GM12878 (cell line): ENCODE measurements around the gene MT1B. TPM values are rescaled to one million over a fixed set of nuclear protein-coding genes. Genes with fewer than 3 reads are reported as not detected.

Experiments used
- ATAC-seq: fragments of 200-7000 bp; cut with Tn5 transposase; 3 replicates; pipeline ENCODE4 v1.9.1; 2020; ENCODE audit warnings: mild to moderate bottlenecking, moderate library complexity
- BruUV-seq: library from RNA; stranded (reverse); fragments of 400-500 nt; replicated peaks from 2 replicates; lab custom pipeline; 2021; lab: Mats Ljungman, UMichigan
- CTCF ChIA-PET: fragments of 300-600 bp; sonication (Branson Sonifier 250); formaldehyde crosslinking; extraction: SDS; loops from one replicate; lab custom pipeline; 2021; ENCODE audit warnings: inconsistent platforms; lab: Yijun Ruan, JAX
- POLR2A ChIA-PET: fragments of 350-600 bp; formaldehyde crosslinking; extraction: SDS; loops from one replicate; lab custom pipeline; 2021; ENCODE audit warnings: inconsistent platforms; lab: Charles Lee
- RAD21 ChIA-PET: fragments of 300-600 bp; sonication (Branson Sonifier 250); formaldehyde crosslinking; loops from one replicate; lab custom pipeline; 2023; ENCODE audit warnings: antibody characterized with exemption; ENCODE audit not compliant: unreplicated experiment; lab: Charles Lee
- SMC1A ChIA-PET: fragments of 300-600 bp; sonication (Branson Sonifier 250); formaldehyde crosslinking; loops from one replicate; lab custom pipeline; 2023; ENCODE audit not compliant: unreplicated experiment, uncharacterized antibody; lab: Charles Lee
- DNase-seq: peaks from one replicate; pipeline ENCODE4 v3.0.0-alpha.2; 2011; ENCODE audit warnings: low read depth, low spot score
- FAIRE-seq: peaks from 3 replicates; lab custom pipeline; 2011; peaks lifted over from hg19 to GRCh38; lab: Jason Lieb, UNC
- H2AFZ ChIP-seq: 2 replicates; pipeline ENCODE4 v1.6.0; 2011; ENCODE audit warnings: low read depth, low read length, control low read depth; ENCODE audit not compliant: control insufficient read depth
- H3K27ac ChIP-seq: 2 replicates; pipeline ENCODE4 v1.5.1; 2011; ENCODE audit warnings: control low read depth; ENCODE audit not compliant: control insufficient read depth, insufficient read depth
- H3K27me3 ChIP-seq, 2 experiments: replicated peaks in 1 of 2; 2 replicates each; pipeline versions ENCODE4 v1.6.0 to v1.6.1; 2011; ENCODE audit warnings: low read length in 1 of 2; ENCODE audit not compliant: control insufficient read depth in 2 of 2, insufficient read depth in 2 of 2
- H3K36me3 ChIP-seq, 2 experiments: 2 replicates each; pipeline ENCODE4 v1.5.1; 2011; ENCODE audit warnings: low read length in 1 of 2; ENCODE audit not compliant: control insufficient read depth in 2 of 2, insufficient read depth in 2 of 2
- H3K4me1 ChIP-seq: 2 replicates; pipeline ENCODE4 v1.6.1; 2011; ENCODE audit warnings: mild to moderate bottlenecking, low read length, moderate library complexity, mixed read lengths; ENCODE audit not compliant: control insufficient read depth, insufficient read depth
- H3K4me2 ChIP-seq: 2 replicates; pipeline ENCODE4 v1.6.0; 2011; ENCODE audit warnings: control low read depth; ENCODE audit not compliant: control insufficient read depth, insufficient read depth
- H3K4me3 ChIP-seq: fragments of 200-600 bp; sonication (generic); 2 replicates; pipeline ENCODE4 v1.5.1; 2016
- H3K79me2 ChIP-seq: 2 replicates; pipeline ENCODE4 v1.6.0; 2011; ENCODE audit warnings: low read length; ENCODE audit not compliant: control insufficient read depth, insufficient read depth
- H3K9ac ChIP-seq: 2 replicates; pipeline ENCODE4 v1.8.0; 2011; ENCODE audit warnings: low read length, control low read depth, mixed read lengths; ENCODE audit not compliant: control insufficient read depth, insufficient read depth
- H3K9me3 ChIP-seq: replicated peaks from 3 replicates; pipeline ENCODE4 v1.5.1; 2011; ENCODE audit warnings: mild to moderate bottlenecking, low read length; ENCODE audit not compliant: control insufficient read depth, insufficient read depth
- H4K20me1 ChIP-seq: 2 replicates; pipeline ENCODE4 v1.6.0; 2011; ENCODE audit not compliant: control insufficient read depth, insufficient read depth
- CEBPZ ChIP-seq: fragments of 150-350 bp; IDR thresholded peaks from 2 replicates; pipeline ENCODE4 v1.6.1; 2016; ENCODE audit warnings: low read depth, low read length
- FOXM1 ChIP-seq: IDR thresholded peaks from 2 replicates; pipeline ENCODE4 v1.6.1; 2012; ENCODE audit warnings: low read depth, mild to moderate bottlenecking, inconsistent platforms, low read length, moderate library complexity
- JUND ChIP-seq: IDR thresholded peaks from 2 replicates; pipeline ENCODE4 v1.6.1; 2012; ENCODE audit warnings: low read depth, mild to moderate bottlenecking, low read length, improper control_type of control experiment, moderate library complexity
- MEF2A ChIP-seq: IDR thresholded peaks from 2 replicates; pipeline ENCODE4 v1.6.1; 2011; ENCODE audit warnings: low read depth, mild to moderate bottlenecking, low read length, moderate library complexity; ENCODE audit not compliant: insufficient read depth
- NKRF ChIP-seq: fragments of 450-650 bp; conservative IDR thresholded peaks from 2 replicates; pipeline ENCODE4 v1.6.1; 2017; ENCODE audit warnings: mild to moderate bottlenecking, moderate library complexity
- SKIL ChIP-seq: fragments of 450-650 bp; IDR thresholded peaks from 2 replicates; pipeline ENCODE4 v1.6.1; 2017; ENCODE audit warnings: mild to moderate bottlenecking, low read depth, inconsistent platforms; ENCODE audit not compliant: poor library complexity, severe bottlenecking
- SREBF2 ChIP-seq: IDR thresholded peaks from 2 replicates; pipeline ENCODE4 v1.6.1; 2012; ENCODE audit warnings: mild to moderate bottlenecking, low read length
- TARDBP ChIP-seq: IDR thresholded peaks from 2 replicates; pipeline ENCODE4 v1.6.1; 2016; ENCODE audit warnings: borderline replicate concordance
- ZBTB4 ChIP-seq: fragments of 450-650 bp; formaldehyde crosslinking; IDR thresholded peaks from 2 replicates; pipeline ENCODE4 v1.4.0; 2022; ENCODE audit warnings: mild to moderate bottlenecking, moderate library complexity
- ZNF622 ChIP-seq: fragments of 450-650 bp; IDR thresholded peaks from 2 replicates; pipeline ENCODE4 v1.6.1; 2017; ENCODE audit warnings: mild to moderate bottlenecking, inconsistent platforms
- WGBS: methylation state at CpG from one replicate; pipeline ENCODE4 v1.1.6; 2016; ENCODE audit warnings: low lambda C conversion rate; ENCODE audit not compliant: insufficient replicate concordance, insufficient coverage; ENCODE audit errors: missing lambda C conversion rate; 5-methylcytosine and 5-hydroxymethylcytosine counted together
- in situ Hi-C: fragments of 300-500 bp; cut with MboI; formaldehyde crosslinking; loops from 9 replicates; pipeline ENCODE4 v1.14.3; 2018; ENCODE audit warnings: mixed read lengths
- intact Hi-C: fragments of 100-400 bp; cut with micrococcal nuclease; formaldehyde crosslinking; loops from one replicate; pipeline ENCODE4 v1.14.2; 2022; ENCODE audit not compliant: unreplicated experiment
- polyA plus RNA-seq, 11 experiments: library from polyadenylated mRNA; depleted of rRNA in 4 of 11; unstranded in 6 of 11; stranded (reverse) in 5 of 11; fragments of >200 nt; fragmentation: Nextera tagmentation in 4 of 11; fragmentation: Illumina TruSeq in 1 of 11; extraction: Ambion mirVana in 4 of 11; extraction: Trizol in 1 of 11; gene quantifications; 1 replicate in 1 of 11; 2 replicates in 10 of 11; pipeline versions ENCODE4 v1.2.1 to v1.2.3, GENCODE V29; 2011 to 2016; ENCODE audit warnings: inconsistent platforms in 2 of 11, missing spikeins in 2 of 11, low read depth in 1 of 11
- total RNA-seq, 4 experiments: library from RNA; depleted of rRNA in 3 of 4; stranded (reverse); fragments of >200 nt in 3 of 4; fragmentation: Illumina TruSeq in 1 of 4; extraction: Trizol in 1 of 4; gene quantifications; 2 replicates each; pipeline versions ENCODE4 v1.2.1 to v1.2.3, GENCODE V29; 2013 to 2021

MT1B gene
- total and polyA plus RNA-seq, 10 of the 15 experiments (the other 5 are each of a cell fraction or from before 2014, with no cell fraction given) = not detected

- no peak for TF ChIP-seq ZNF622
Observed at GRCh38 chr16:56647641-56648431, 3.9 kb upstream of the MT1B start (continued).

- Histone ChIP-seq H3K27ac (no peak overlapping the region), H3K9ac (no peak overlapping the region), H3K9me3 (no peaks in the 10 kb centered on the region), H3K4me2 (no peak overlapping the region), H2AFZ (no peak overlapping the region), H3K4me3 (no peak overlapping the region), H4K20me1 (no peaks in the 10 kb centered on the region), H3K27me3 (peaks cover 8 to 17% of the 10 kb centered on the region in 2 experiments), H3K4me1 (no peaks in the 10 kb centered on the region), H3K36me3 (no peaks in the 10 kb centered on the region), H3K79me2 (no peaks in the 10 kb centered on the region)
- WGBS = 51% methylated on average over 2 of the region's 2 CpGs
- CTCF ChIA-PET = no interaction called here
- intact Hi-C loops = no loop called here
- ATAC-seq (no peak), DNase-seq (no peak), FAIRE-seq (no peak)
- BruUV-seq = no TSS peak
- SMC1A ChIA-PET = interaction anchor here (1.0 kb wide), 1 partner anchor 11 kb away, joined by 3 read pairs; no protein-coding TSS in a partner anchor
- POLR2A ChIA-PET = interaction anchor here (0.6 kb wide), 1 partner anchor 24 kb away, joined by 3 read pairs; the partner anchor contains the start of gene MT1E
- RAD21 ChIA-PET = no interaction called here
- in situ Hi-C loops = no loop called here
- no peak for TF ChIP-seq JUND
- no peak for TF ChIP-seq NKRF
- TF ChIP-seq FOXM1 = no peak
- no peak for TF ChIP-seq MEF2A
- TF ChIP-seq SREBF2 = no peak
- TF ChIP-seq CEBPZ = no peak
- TF ChIP-seq TARDBP = no peak
- no peak for TF ChIP-seq SKIL
- no peak for TF ChIP-seq ZBTB4
Observed at GRCh38 chr16:56649271-56649670, 2.4 kb upstream of the MT1B start.
